Measurements from ENCODE around the gene SLC38A10.

Gene SLC38A10

GRCh38 chr17:81254955-81255717 lies 40.0 kb downstream of the SLC38A10 start:
- DNase-seq: peak; percentile 61

- no peak for DNase-seq
Observed at GRCh38 chr17:81253358-81254131, 41.6 kb downstream of the SLC38A10 start.

GRCh38 chr17:81252987-81253329 lies 42.1 kb downstream of the SLC38A10 start:
- DNase-seq: no peak

- no peak for DNase-seq
Observed at GRCh38 chr17:81252326-81252986, 42.7 kb downstream of the SLC38A10 start.

- no peak for DNase-seq
Observed at GRCh38 chr17:81251709-81252301, 43.3 kb downstream of the SLC38A10 start.

GRCh38 chr17:81251094-81251708 lies 43.9 kb downstream of the SLC38A10 start:
- DNase-seq: no peak

GRCh38 chr17:81250286-81251093 lies 44.6 kb downstream of the SLC38A10 start:
- no peak for DNase-seq

GRCh38 chr17:81249223-81250040 lies 45.7 kb downstream of the SLC38A10 start:
- no peak for DNase-seq

GRCh38 chr17:81248649-81249048 lies 46.5 kb downstream of the SLC38A10 start:
- no peak for DNase-seq

GRCh38 chr17:81247339-81247990 lies 47.6 kb downstream of the SLC38A10 start:
- DNase-seq: no peak

GRCh38 chr17:81246679-81247338 lies 48.3 kb downstream of the SLC38A10 start:
- no peak for DNase-seq

GRCh38 chr17:81246343-81246670 lies 48.8 kb downstream of the SLC38A10 start:
- DNase-seq: no peak

- DNase-seq: no peak
Observed at GRCh38 chr17:81245665-81246342, 49.3 kb downstream of the SLC38A10 start.

- DNase-seq: peak; percentile 49
Observed at GRCh38 chr17:81245024-81245664, 50.0 kb downstream of the SLC38A10 start.

GRCh38 chr17:81244358-81245023 lies 50.6 kb downstream of the SLC38A10 start:
- no peak for DNase-seq

- no peak for DNase-seq
Observed at GRCh38 chr17:81243333-81243664, 51.8 kb downstream of the SLC38A10 start.

GRCh38 chr17:81242421-81243332 lies 52.4 kb downstream of the SLC38A10 start:
- DNase-seq: no peak

Measured in right kidney (tissue), 1 donor.